HUES6 (cell line): ENCODE data around the gene MYH13.

ENCODE experiments used
- H3K27ac ChIP-seq: 2 replicates; pipeline ENCODE4 v1.7.0; 2013; ENCODE audit warnings: low read depth, mild to moderate bottlenecking, low read length, inconsistent platforms
- H3K27me3 ChIP-seq: 2 replicates; pipeline ENCODE4 v1.6.1; 2013; ENCODE audit warnings: low read length; ENCODE audit not compliant: control insufficient read depth, insufficient read depth
- H3K36me3 ChIP-seq: 2 replicates; pipeline ENCODE4 v1.6.1; 2013; ENCODE audit warnings: low read length; ENCODE audit not compliant: control insufficient read depth, insufficient read depth
- H3K4me1 ChIP-seq: 2 replicates; pipeline ENCODE4 v1.6.1; 2013; ENCODE audit warnings: low read length; ENCODE audit not compliant: control insufficient read depth, insufficient read depth
- H3K4me3 ChIP-seq: 2 replicates; pipeline ENCODE4 v1.5.1; 2013; ENCODE audit warnings: low read depth, low read length
- H3K9ac ChIP-seq: one replicate; pipeline ENCODE4 v1.6.1; 2013; ENCODE audit warnings: mild to moderate bottlenecking, low read length
- H3K9me3 ChIP-seq: 2 replicates; pipeline ENCODE4 v1.6.1; 2013; ENCODE audit warnings: low read depth, low read length; ENCODE audit not compliant: control insufficient read depth, insufficient read depth

The MYH13 gene

DNA sequence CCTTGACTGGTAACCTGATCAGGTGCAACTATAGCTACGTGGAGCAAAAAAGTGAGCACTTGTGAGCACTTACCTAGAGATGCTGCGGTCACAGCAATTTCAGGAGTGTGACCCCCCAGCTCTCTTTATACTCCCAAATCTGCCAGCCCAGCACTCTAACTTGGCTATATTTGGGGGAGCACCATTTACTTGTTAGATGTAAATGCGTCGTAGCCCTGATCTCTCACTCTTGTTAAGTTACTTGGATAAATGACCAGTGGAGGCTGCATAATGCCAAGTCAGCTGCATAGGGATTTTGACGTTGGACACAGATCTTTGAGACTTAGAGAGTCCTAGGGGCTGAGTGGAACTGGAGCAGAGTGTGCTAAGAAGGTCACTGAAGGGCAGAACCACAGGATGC, at the start of gene MYH13:
Gene MYH13 (minus strand): TSS at position 101 of the 400 bp plus-strand sequence. CDS start 8,476 bp downstream, outside the sequence.
- no peak within 1 kb of the TSS for H3K27ac ChIP-seq
- no peaks in the 10 kb centered on the region for H3K4me1 ChIP-seq
- H3K9ac ChIP-seq: no peak within 1 kb of the TSS
- H3K27me3 ChIP-seq: no peaks in the 10 kb centered on the region
- H3K36me3 ChIP-seq: no peaks in the 10 kb centered on the region
- H3K9me3 ChIP-seq: no peaks in the 10 kb centered on the region
- no peak within 1 kb of the TSS for H3K4me3 ChIP-seq

DNA sequence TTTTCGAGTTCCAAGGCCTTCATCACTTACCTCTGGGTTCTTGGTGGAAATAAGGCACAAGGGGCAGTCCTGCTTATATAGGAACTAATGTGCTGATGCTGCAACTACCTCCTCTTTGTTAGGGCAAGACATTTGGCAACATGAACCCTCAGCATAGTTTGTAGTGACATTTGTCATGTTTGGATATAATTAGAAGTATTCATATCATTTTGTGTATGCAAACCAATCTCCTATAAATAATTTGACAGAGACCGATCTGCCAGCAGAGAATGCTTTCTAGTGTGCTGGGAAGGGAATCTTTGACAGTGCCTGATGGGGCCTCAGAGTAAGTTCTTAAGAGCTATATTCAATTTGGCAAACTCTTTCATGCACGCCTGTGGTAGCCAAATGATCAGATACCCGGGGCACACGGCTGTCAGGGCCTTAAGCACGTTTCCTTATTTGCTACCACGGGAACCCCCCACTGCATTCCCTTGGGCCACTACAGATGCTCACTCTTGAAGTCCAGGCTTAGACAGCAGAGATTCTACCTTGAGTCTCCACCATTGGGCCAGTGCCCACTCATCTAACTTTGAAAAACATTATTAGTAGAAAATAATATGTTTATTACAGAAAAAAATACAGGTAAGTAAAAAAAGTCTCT, 49.2 kb upstream of the MYH13 start, which contains the start of gene MYH8:
Gene MYH8 (minus strand): TSS at position 51 of the 643 bp plus-strand sequence. CDS start 1,723 bp downstream, outside the sequence.
- H3K27ac ChIP-seq: no peak within 1 kb of the TSS
- H3K4me1 ChIP-seq: peaks cover 6% of the 10 kb centered on the region; the same call in 1 of the 2 replicates
- H3K4me3 ChIP-seq: no peak within 1 kb of the TSS
- H3K9me3 ChIP-seq: no peaks in the 10 kb centered on the region
- H3K36me3 ChIP-seq: no peaks in the 10 kb centered on the region
- no peak within 1 kb of the TSS for H3K9ac ChIP-seq
- no peaks in the 10 kb centered on the region for H3K27me3 ChIP-seq

DNA sequence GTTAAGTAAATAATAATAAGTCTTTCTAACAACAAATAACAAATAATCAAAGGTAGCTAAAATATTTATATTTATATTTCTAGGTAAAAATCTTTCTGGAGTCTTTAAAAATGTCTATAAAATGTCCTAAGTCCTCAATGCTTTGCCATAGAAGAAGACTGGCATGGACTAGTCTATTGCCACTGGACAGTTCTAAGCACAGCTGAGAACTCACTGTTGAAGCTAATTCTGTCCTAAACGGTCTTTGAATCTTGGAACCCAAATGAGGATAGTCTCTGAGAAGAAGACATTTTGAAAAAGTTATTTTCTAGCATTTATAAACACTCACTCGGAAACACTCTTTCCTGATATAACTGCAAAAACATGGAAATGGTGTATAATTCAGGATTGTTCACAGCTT, 48.4 kb upstream of the MYH13 start:
- Histone ChIP-seq H3K9me3 (no peaks in the 10 kb centered on the region), H3K27me3 (no peaks in the 10 kb centered on the region), H3K4me1 (peaks cover 6% of the 10 kb centered on the region; the same call in 1 of the 2 replicates), H3K36me3 (no peaks in the 10 kb centered on the region), H3K9ac (no peak overlapping the region), H3K27ac (no peak overlapping the region), H3K4me3 (no peak overlapping the region)

DNA sequence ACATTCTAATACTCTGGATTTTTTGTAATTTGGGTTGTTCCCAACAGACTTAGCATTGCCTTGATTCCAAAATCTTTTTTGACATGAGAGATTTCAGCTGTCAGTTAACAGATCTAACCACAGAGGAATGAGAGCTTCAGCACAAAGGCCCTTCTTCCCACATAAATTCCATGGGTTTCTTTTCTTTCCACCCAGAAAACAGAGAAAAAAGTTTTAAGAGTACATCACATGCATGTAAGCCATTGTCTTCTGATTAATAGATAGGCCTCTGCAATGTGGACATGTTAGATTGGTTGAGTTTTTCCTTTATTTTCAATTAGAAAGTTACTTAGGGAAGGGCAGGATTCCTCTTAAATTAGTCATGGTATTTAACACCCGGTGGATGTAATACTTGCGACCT, 48.0 kb upstream of the MYH13 start:
- no peaks in the 10 kb centered on the region for H3K27me3 ChIP-seq
- H3K9ac ChIP-seq: no peak overlapping the region
- H3K4me1 ChIP-seq: peaks cover 6% of the 10 kb centered on the region; the same call in 1 of the 2 replicates
- H3K27ac ChIP-seq: no peak overlapping the region
- H3K9me3 ChIP-seq: no peaks in the 10 kb centered on the region
- H3K36me3 ChIP-seq: no peaks in the 10 kb centered on the region
- no peak overlapping the region for H3K4me3 ChIP-seq

DNA sequence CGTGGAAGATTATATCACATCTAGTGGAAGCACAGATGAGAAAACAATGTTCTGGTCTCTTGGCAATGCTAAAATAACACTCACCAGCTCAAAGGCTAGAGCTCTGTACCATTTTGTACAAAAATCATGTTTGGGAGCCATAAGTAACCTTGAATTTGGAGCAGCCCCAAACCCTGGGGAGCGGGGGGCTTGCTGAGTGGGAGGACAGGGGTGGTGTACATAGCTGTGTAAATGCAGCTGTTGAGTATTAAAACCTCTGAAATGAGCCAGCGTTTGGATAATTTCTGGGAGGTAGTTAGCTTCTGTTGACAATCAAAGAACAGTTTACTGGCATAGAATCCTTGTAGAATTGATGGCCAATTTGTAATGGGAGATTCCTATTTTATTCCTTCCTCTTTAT, 44.6 kb upstream of the MYH13 start:
- H3K9ac ChIP-seq: no peak overlapping the region
- H3K27me3 ChIP-seq: no peaks in the 10 kb centered on the region
- no peak overlapping the region for H3K27ac ChIP-seq
- no peaks in the 10 kb centered on the region for H3K9me3 ChIP-seq
- peaks cover 6% of the 10 kb centered on the region; the same call in 1 of the 2 replicates for H3K4me1 ChIP-seq
- H3K36me3 ChIP-seq: no peaks in the 10 kb centered on the region
- H3K4me3 ChIP-seq: no peak overlapping the region

- no peak overlapping the region for H3K9ac ChIP-seq
- no peaks in the 10 kb centered on the region for H3K9me3 ChIP-seq
- no peaks in the 10 kb centered on the region for H3K27me3 ChIP-seq
- no peaks in the 10 kb centered on the region for H3K36me3 ChIP-seq
- H3K4me1 ChIP-seq: peaks cover 6% of the 10 kb centered on the region; the same call in 1 of the 2 replicates
- H3K4me3 ChIP-seq: no peak overlapping the region
- no peak overlapping the region for H3K27ac ChIP-seq
Measured at GRCh38 chr17:10415161-10415560, 42.4 kb upstream of the MYH13 start.

DNA sequence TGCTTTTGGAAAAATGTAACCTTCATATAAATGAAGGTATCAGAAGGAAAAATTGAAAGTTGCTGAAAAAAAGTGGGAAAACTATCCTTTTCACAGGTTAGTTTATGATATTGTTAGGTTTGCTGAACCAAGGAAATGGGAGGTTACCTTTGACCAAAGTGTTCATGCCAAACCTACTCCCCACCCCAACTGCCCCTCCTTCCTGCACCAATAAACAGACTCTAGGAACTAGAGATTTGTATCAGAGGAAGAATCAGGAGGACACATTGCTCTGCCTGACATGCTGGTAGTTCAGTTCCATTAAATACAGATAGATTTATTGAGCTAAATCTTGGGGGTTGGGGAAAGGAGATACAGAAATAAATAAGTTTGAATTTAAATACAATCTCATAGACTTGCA, 30.8 kb upstream of the MYH13 start:
- Histone ChIP-seq H3K27ac (no peak overlapping the region), H3K9ac (no peak overlapping the region), H3K27me3 (no peaks in the 10 kb centered on the region), H3K4me1 (no peaks in the 10 kb centered on the region), H3K9me3 (no peaks in the 10 kb centered on the region), H3K4me3 (no peak overlapping the region), H3K36me3 (no peaks in the 10 kb centered on the region)

GRCh38 chr17:10398352-10398751, 25.5 kb upstream of the MYH13 start:
- Histone ChIP-seq H3K27me3 (no peaks in the 10 kb centered on the region), H3K9me3 (no peaks in the 10 kb centered on the region), H3K4me1 (no peaks in the 10 kb centered on the region), H3K4me3 (no peak overlapping the region), H3K36me3 (no peaks in the 10 kb centered on the region), H3K27ac (no peak overlapping the region), H3K9ac (no peak overlapping the region)

DNA sequence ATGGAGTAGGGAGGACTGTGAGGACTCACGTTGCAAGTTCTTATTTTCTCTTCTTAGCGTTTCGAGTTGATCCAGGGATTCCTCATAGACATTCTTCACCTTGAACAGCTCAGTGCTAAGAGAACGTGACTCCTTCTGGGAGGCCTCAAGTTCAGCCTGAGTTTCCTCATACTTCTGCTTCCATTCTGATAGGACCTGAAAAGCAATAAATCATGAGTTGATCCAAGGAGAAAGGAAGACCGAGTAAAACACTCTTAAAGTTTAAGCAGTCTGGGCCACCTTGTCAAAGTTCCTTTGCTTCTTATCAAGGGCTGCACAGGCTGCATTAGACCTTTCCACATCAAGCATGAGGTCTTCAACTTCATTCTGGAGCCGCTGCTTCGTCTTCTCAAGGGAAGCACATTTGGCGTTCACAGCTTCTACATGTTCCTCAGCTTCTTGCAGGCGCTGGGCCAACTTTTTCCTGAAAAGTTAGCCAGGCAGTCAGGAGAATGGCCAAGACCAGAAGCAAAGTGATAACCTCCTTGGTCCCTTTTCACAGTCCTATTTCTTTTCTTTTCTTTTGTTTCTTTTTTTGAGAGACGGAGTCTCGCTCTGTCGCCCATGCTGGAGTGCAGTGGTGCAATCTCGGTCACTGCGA, 23.8 kb upstream of the MYH13 start:
- no peak overlapping the region for H3K4me3 ChIP-seq
- no peaks in the 10 kb centered on the region for H3K9me3 ChIP-seq
- H3K27ac ChIP-seq: no peak overlapping the region
- no peaks in the 10 kb centered on the region for H3K4me1 ChIP-seq
- no peaks in the 10 kb centered on the region for H3K27me3 ChIP-seq
- H3K9ac ChIP-seq: no peak overlapping the region
- no peaks in the 10 kb centered on the region for H3K36me3 ChIP-seq

DNA sequence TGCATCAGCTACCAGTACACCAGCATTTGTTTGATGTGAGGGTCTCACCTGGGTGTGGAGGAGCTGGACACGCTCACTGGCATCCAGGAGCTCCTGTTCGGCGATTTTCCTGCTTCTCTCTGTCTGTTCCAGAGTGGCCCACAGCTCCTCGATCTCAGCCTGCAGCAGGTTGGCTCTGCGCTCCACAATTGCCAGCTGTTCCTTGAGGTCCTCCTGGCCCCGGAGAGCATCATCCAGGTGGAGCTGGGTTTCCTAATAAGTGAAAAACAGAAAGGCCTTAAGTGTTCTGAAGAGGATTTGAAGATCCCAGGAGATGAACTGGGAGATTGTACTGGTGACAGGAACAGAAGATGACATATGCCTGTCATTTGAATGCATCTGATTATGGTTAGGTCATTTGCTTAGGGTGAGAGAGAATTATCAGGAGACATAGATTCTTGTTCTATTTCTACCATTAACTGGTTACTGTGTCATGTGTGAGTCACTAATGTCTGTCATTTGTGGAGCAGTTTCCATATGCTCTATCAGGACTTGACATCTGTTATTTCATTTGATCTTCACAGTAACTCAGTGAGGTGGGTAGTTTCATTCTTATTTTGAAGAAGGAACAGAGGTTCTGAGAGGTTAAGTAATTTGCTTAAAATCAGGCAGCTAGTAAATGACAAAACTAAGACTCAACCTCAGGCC, 21.5 kb upstream of the MYH13 start:
- Histone ChIP-seq H3K27ac (no peak overlapping the region), H3K4me3 (no peak overlapping the region), H3K27me3 (no peaks in the 10 kb centered on the region), H3K4me1 (no peaks in the 10 kb centered on the region), H3K9ac (no peak overlapping the region), H3K36me3 (no peaks in the 10 kb centered on the region), H3K9me3 (no peaks in the 10 kb centered on the region)

DNA sequence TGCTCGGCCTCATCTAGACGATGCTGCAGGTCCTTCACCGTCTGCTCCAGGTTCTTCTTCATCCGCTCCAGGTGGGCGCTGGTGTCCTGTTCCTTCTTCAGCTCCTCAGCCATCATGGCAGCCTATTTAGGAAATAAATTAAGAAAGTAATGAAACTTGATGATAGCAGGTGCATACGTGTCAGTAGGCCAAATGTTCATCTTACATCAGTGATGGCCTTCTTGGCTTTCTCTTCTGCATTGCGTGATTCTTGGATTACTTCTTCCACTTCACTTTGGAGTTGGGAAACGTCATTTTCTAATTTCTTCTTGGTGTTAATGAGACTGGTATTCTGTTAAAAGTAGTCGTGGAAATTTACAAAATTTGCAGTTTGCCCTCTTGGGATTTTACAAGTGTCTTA, 20.1 kb upstream of the MYH13 start:
- H3K9me3 ChIP-seq: no peaks in the 10 kb centered on the region
- H3K4me1 ChIP-seq: no peaks in the 10 kb centered on the region
- no peak overlapping the region for H3K9ac ChIP-seq
- no peaks in the 10 kb centered on the region for H3K27me3 ChIP-seq
- H3K36me3 ChIP-seq: no peaks in the 10 kb centered on the region
- H3K27ac ChIP-seq: no peak overlapping the region
- H3K4me3 ChIP-seq: no peak overlapping the region
